CD4-positive, alpha-beta T cell (primary cell): Measurements from ENCODE around the gene GABRP. TPM values are rescaled to one million over a fixed set of nuclear protein-coding genes. Genes with fewer than 3 reads are reported as not detected.

Experiments
- ATAC-seq: fragments of 200-7000 bp; cut with Tn5 transposase; one replicate; pipeline ENCODE4 v1.10.0; 2022; ENCODE audit warnings: mild to moderate bottlenecking; ENCODE audit not compliant: poor library complexity
- CTCF ChIA-PET: fragments of 350-600 bp; sonication (Branson Sonifier 250); formaldehyde crosslinking; loops from one replicate; lab custom pipeline; 2021; ENCODE audit warnings: antibody characterized with exemption, inconsistent platforms; lab: Charles Lee
- POLR2A ChIA-PET: fragments of 350-600 bp; sonication (Branson Sonifier 250); formaldehyde crosslinking; loops from one replicate; lab custom pipeline; 2021; ENCODE audit warnings: antibody characterized with exemption, inconsistent platforms; lab: Charles Lee
- DNase-seq, 14 experiments: peaks; one replicate each; pipeline ENCODE4 v3.0.0-alpha.2; 2013 to 2020; ENCODE audit warnings: mixed read lengths in 2 of 14
- H3K27ac ChIP-seq, 2 donors: one replicate each; pipeline versions ENCODE4 v1.5.1 to v1.7.0; 2013; ENCODE audit warnings: low read length in 2 of 2, low read depth in 1 of 2, mild to moderate bottlenecking in 1 of 2
- H3K27me3 ChIP-seq, 2 experiments: 1 replicate in 1 of 2; 2 replicates in 1 of 2; pipeline versions ENCODE4 v1.6.1 to v1.7.0; 2013; ENCODE audit warnings: low read length in 2 of 2, control low read depth in 1 of 2, mild to moderate bottlenecking in 1 of 2, moderate library complexity in 1 of 2; ENCODE audit not compliant: insufficient read depth in 2 of 2, control insufficient read depth in 1 of 2
- H3K36me3 ChIP-seq: one replicate; pipeline ENCODE4 v1.6.1; 2013; ENCODE audit warnings: low read length, control low read depth; ENCODE audit not compliant: insufficient read depth
- H3K4me1 ChIP-seq: one replicate; pipeline ENCODE4 v1.6.1; 2013; ENCODE audit warnings: low read length, control low read depth; ENCODE audit not compliant: insufficient read depth
- H3K4me3 ChIP-seq: one replicate; pipeline ENCODE4 v1.5.1; 2013; ENCODE audit warnings: mild to moderate bottlenecking, low read length, moderate library complexity
- H3K9me3 ChIP-seq, 2 experiments: 1 replicate in 1 of 2; 2 replicates in 1 of 2; pipeline versions ENCODE4 v1.6.1 to v1.7.0; 2013; ENCODE audit warnings: low read length in 2 of 2, mild to moderate bottlenecking in 2 of 2, control low read depth in 1 of 2, moderate library complexity in 1 of 2; ENCODE audit not compliant: control insufficient read depth in 1 of 2, insufficient read depth in 1 of 2
- H3K27ac Mint-ChIP-seq: one replicate; pipeline ENCODE4 v1.8.0; 2020; ENCODE audit warnings: mixed read lengths
- H3K27me3 Mint-ChIP-seq: one replicate; pipeline ENCODE4 v1.8.0; 2021; ENCODE audit warnings: mixed read lengths
- H3K36me3 Mint-ChIP-seq: one replicate; pipeline ENCODE4 v1.8.0; 2021; ENCODE audit warnings: low read depth, mixed read lengths
- H3K4me1 Mint-ChIP-seq: one replicate; pipeline ENCODE4 v1.8.0; 2021; ENCODE audit warnings: low read depth, mixed read lengths
- H3K4me3 Mint-ChIP-seq: one replicate; pipeline ENCODE4 v1.8.0; 2020; ENCODE audit warnings: mild to moderate bottlenecking, mixed read lengths
- H3K9me3 Mint-ChIP-seq: one replicate; pipeline ENCODE4 v1.8.0; 2020; ENCODE audit warnings: mixed read lengths
- intact Hi-C, 2 experiments: fragments of 100-400 bp; cut with DNase I in 1 of 2; cut with micrococcal nuclease in 1 of 2; formaldehyde crosslinking; loops; one replicate each; pipeline versions ENCODE4 v1.15.1 to v1.9.0; 2023 to 2025; cut with DNase I, micrococcal nuclease
- total RNA-seq, 174 experiments: library from RNA in 2 of 174; stranded (reverse) in 2 of 174; gene quantifications; one replicate each; pipeline ENCODE4 v1.2.3 and lab custom pipeline; 2021 to 2026
- TF ChIP-seq, protein P1 (sequence below): fragments of 200-600 bp; IDR thresholded peaks from one replicate; pipeline ENCODE4 v1.8.0; 2022; ENCODE audit warnings: antibody characterized with exemption, mild to moderate bottlenecking

The GABRP gene
- total RNA-seq, 2 experiments from 2014 or later, result not detected

DNA sequence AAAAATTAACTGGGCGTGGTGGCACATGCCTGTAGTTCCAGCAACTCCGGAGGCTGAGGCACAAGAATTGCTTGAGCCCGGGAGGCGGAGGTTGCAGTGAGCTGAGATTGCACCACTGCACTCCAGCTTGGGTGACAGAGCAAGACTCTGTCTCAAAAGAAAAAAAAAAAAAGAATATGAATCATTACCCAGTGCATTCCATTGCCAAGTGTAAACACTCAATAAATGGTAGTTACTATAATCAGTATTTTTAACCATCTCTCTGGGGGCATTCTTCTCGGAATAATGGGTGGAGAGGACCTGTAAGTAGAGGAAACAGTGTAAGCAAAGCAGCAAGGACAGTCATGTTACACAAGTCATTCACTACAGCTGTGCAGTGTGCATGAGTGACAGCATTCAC is 64.5 kb downstream of the GABRP start:
- no peak overlapping the region for H3K27ac ChIP-seq
- CTCF ChIA-PET, result no interaction called here
- H3K4me3 ChIP-seq, result no peak overlapping the region
- Mint-ChIP-seq H3K27ac (no peak overlapping the region), H3K36me3 (no peaks in the 10 kb centered on the region), H3K27me3 (peaks cover 19% of the 10 kb centered on the region), H3K4me1 (no peaks in the 10 kb centered on the region), H3K9me3 (no peaks in the 10 kb centered on the region), H3K4me3 (no peak overlapping the region)
- H3K4me1 ChIP-seq, result no peaks in the 10 kb centered on the region
- no peak for ATAC-seq
- H3K27me3 ChIP-seq, result no peaks in the 10 kb centered on the region
- TF ChIP-seq, protein P1, sequence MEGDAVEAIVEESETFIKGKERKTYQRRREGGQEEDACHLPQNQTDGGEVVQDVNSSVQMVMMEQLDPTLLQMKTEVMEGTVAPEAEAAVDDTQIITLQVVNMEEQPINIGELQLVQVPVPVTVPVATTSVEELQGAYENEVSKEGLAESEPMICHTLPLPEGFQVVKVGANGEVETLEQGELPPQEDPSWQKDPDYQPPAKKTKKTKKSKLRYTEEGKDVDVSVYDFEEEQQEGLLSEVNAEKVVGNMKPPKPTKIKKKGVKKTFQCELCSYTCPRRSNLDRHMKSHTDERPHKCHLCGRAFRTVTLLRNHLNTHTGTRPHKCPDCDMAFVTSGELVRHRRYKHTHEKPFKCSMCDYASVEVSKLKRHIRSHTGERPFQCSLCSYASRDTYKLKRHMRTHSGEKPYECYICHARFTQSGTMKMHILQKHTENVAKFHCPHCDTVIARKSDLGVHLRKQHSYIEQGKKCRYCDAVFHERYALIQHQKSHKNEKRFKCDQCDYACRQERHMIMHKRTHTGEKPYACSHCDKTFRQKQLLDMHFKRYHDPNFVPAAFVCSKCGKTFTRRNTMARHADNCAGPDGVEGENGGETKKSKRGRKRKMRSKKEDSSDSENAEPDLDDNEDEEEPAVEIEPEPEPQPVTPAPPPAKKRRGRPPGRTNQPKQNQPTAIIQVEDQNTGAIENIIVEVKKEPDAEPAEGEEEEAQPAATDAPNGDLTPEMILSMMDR, result no peak
- DNase-seq, result no peak
- H3K9me3 ChIP-seq, result peaks cover 0 to 3% of the 10 kb centered on the region in 2 experiments
- intact Hi-C loops, result no loop called here
- POLR2A ChIA-PET, result no interaction called here
- no peaks in the 10 kb centered on the region for H3K36me3 ChIP-seq

DNA sequence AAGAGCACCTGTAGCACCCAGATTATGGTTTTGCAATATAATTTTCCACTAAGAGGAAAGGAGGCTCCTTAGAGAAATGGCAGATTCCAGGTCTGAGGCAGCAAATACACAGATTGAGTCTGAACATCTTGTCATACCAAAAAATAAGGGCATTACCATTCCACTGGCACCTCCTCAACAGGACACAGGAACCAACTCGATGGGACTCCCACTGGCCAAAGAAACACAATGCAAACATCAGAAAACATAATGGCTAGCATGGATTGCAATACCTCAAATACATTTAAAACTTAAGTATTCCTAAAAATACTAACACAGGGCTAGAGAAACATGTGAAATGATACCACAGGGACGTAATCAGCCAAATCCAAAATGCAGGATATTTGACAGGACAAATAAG is 65.8 kb downstream of the GABRP start:
- Histone ChIP-seq H3K27ac (no peak overlapping the region), H3K9me3 (peaks cover 0 to 3% of the 10 kb centered on the region in 2 experiments), H3K4me3 (no peak overlapping the region), H3K4me1 (no peaks in the 10 kb centered on the region), H3K27me3 (no peaks in the 10 kb centered on the region), H3K36me3 (no peaks in the 10 kb centered on the region)
- no peaks in the 10 kb centered on the region for H3K4me1 Mint-ChIP-seq
- no peaks in the 10 kb centered on the region for H3K9me3 Mint-ChIP-seq
- CTCF ChIA-PET, result no interaction called here
- peaks cover 19% of the 10 kb centered on the region for H3K27me3 Mint-ChIP-seq
- no peak for ATAC-seq
- TF ChIP-seq, protein P1, result no peak
- H3K27ac Mint-ChIP-seq, result no peak overlapping the region
- POLR2A ChIA-PET, result no interaction called here
- intact Hi-C loops, result no loop called here
- no peak overlapping the region for H3K4me3 Mint-ChIP-seq
- DNase-seq, result no peak
- H3K36me3 Mint-ChIP-seq, result no peaks in the 10 kb centered on the region

DNA sequence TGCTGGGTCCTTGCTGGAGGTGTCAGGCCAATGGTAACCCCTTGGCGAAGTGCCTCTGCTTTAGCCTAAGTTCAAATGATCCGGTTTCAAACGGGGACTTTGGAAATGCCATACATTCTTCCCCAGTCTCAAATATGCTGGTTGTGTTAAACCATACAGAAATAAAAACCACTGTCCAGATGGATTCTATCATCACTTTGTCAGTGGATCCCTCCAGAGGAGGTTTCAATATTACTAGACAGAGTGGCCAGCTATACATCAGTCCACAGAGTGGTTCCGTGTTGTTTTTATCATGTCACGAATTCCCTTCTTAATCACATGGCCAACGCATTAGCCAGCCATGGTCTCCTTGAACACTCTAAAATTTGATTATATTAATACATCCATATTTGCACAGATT is 71.0 kb downstream of the GABRP start:
- no peak overlapping the region for H3K4me3 ChIP-seq
- CTCF ChIA-PET, result no interaction called here
- peaks cover 0 to 6% of the 10 kb centered on the region in 2 experiments for H3K9me3 ChIP-seq
- Mint-ChIP-seq H3K9me3 (peaks cover 3% of the 10 kb centered on the region), H3K27ac (no peak overlapping the region), H3K4me3 (no peak overlapping the region), H3K4me1 (no peaks in the 10 kb centered on the region), H3K36me3 (no peaks in the 10 kb centered on the region), H3K27me3 (peaks cover 22% of the 10 kb centered on the region)
- POLR2A ChIA-PET, result no interaction called here
- no peaks in the 10 kb centered on the region for H3K4me1 ChIP-seq
- TF ChIP-seq, protein P1, result no peak
- no peaks in the 10 kb centered on the region for H3K36me3 ChIP-seq
- peaks cover 3 to 4% of the 10 kb centered on the region in 2 experiments for H3K27me3 ChIP-seq
- no peak overlapping the region for H3K27ac ChIP-seq
- ATAC-seq, result no peak
- DNase-seq, result no peak
- intact Hi-C loops, result no loop called here
